Left lung (tissue), 14 donors: ENCODE data around the gene TMEM212. TPM values are rescaled to one million over a fixed set of nuclear protein-coding genes. Genes with fewer than 3 reads are reported as not detected.

Source experiments
- ATAC-seq: fragments of 200-7000 bp; cut with Tn5 transposase; one replicate; pipeline ENCODE4 v1.9.1; 2020; ENCODE audit warnings: moderate library complexity
- DNase-seq, 4 donors: peaks; one replicate each; pipeline ENCODE4 v3.0.0-alpha.2; 2013 to 2020
- H3K27ac ChIP-seq, 2 donors: fragments of 200-600 bp; sonication (generic) in 1 of 2; one replicate each; pipeline versions ENCODE4 v1.5.0 to v1.8.0; 2020 to 2021
- H3K27me3 ChIP-seq, 2 donors: fragments of 200-600 bp; sonication (generic) in 1 of 2; one replicate each; pipeline versions ENCODE4 v1.5.0 to v1.8.0; 2020 to 2021
- H3K36me3 ChIP-seq, 2 donors: fragments of 200-600 bp; sonication (generic) in 1 of 2; one replicate each; pipeline versions ENCODE4 v1.5.0 to v1.8.0; 2020 to 2021
- H3K4me1 ChIP-seq, 2 donors: fragments of 200-600 bp; one replicate each; pipeline ENCODE4 v1.8.0; 2021
- H3K4me3 ChIP-seq, 2 donors: fragments of 200-600 bp; sonication (generic) in 1 of 2; one replicate each; pipeline versions ENCODE4 v1.5.0 to v1.8.0; 2020 to 2021; ENCODE audit warnings: mild to moderate bottlenecking in 1 of 2
- H3K9me3 ChIP-seq, 2 donors: fragments of 200-600 bp; sonication (generic) in 1 of 2; one replicate each; pipeline versions ENCODE4 v1.5.0 to v1.8.0; 2020 to 2021
- intact Hi-C, 2 donors: fragments of 100-400 bp; cut with DNase I; formaldehyde crosslinking; loops; one replicate each; pipeline versions ENCODE4 v1.11.2 to v1.14.2; 2022
- long read RNA-seq, 12 donors: library from polyadenylated mRNA in 2 of 12; unstranded in 2 of 12; transcript quantifications; one replicate each; pipeline ENCODE4 v2.0.0 and lab custom pipeline, GENCODE V29; 2019 to 2026
- polyA plus RNA-seq, 6 donors: library from polyadenylated mRNA; unstranded; fragments of 120-200 nt; gene quantifications; one replicate each; pipeline ENCODE4 v1.2.1, GENCODE V29; 2013; ENCODE audit not compliant: insufficient read length in 6 of 6
- total RNA-seq, 2 donors: library from RNA; stranded (reverse); fragmentation: NEBNext Ultra II Directional; extraction: Animal tissue kit (Norgen Biotek cat#: 25700); gene quantifications; one replicate each; pipeline ENCODE4 v1.2.1, GENCODE V29; 2021
- TF ChIP-seq, protein P1 (sequence below), 2 donors: fragments of 200-600 bp; sonication (generic) in 1 of 2; IDR thresholded peaks; one replicate each; pipeline versions ENCODE4 v1.5.0 to v1.8.0; 2021; ENCODE audit warnings: antibody characterized with exemption in 2 of 2
- donor health status: DM: no; HTN: yes; CAD: no.
- donor health status: DM: no; HTN: no; CAD: no.

The TMEM212 gene
- total RNA-seq (1 to 10 TPM in 1 of 2 donors, not detected in 1; 2.3 TPM), polyA plus RNA-seq (1 to 10 TPM in 4 of 6 donors, under 1 TPM in 2; 0.50 to 6.2 (median 3.4) TPM)
- long read RNA-seq, donor 1, partial matches to known transcripts = 0 of 1 reads
- long read RNA-seq, donor 1, other reads (novel, unspliced or antisense) = 0 of 1 reads
- long read RNA-seq, donor 2 = 0 reads
- long read RNA-seq, donor 3 = 0 reads
- long read RNA-seq, donor 4 = 0 reads
- long read RNA-seq, donor 5, partial matches to known transcripts = 0 of 1 reads
- long read RNA-seq, donor 5, other reads (novel, unspliced or antisense) = 0 of 1 reads
- long read RNA-seq, donor 6 = 0 reads
- long read RNA-seq, donor 7 = 0 reads
- long read RNA-seq, donor 8 = 0 reads
- long read RNA-seq, donor 9 = 0 reads
- long read RNA-seq, donor 10, partial matches to known transcripts = 1 of 3 reads
- long read RNA-seq, donor 10, other reads (novel, unspliced or antisense) = 0 of 3 reads
- long read RNA-seq, donor 11 = 0 reads
- long read RNA-seq, donor 12, partial matches to known transcripts = 0 of 1 reads
- long read RNA-seq, donor 12, other reads (novel, unspliced or antisense) = 0 of 1 reads

- Histone ChIP-seq H3K36me3 (no peaks in the 10 kb centered on the region), H3K27ac (peak within 1 kb of the TSS; percentile 11 to 54), H3K27me3 (no peaks in the 10 kb centered on the region), H3K9me3 (no peaks in the 10 kb centered on the region), H3K4me1 (peaks cover 6 to 12% of the 10 kb centered on the region in 2 donors), H3K4me3 (no peak within 1 kb of the TSS)
- intact Hi-C loops = no loop called here
- TF ChIP-seq, protein P1, sequence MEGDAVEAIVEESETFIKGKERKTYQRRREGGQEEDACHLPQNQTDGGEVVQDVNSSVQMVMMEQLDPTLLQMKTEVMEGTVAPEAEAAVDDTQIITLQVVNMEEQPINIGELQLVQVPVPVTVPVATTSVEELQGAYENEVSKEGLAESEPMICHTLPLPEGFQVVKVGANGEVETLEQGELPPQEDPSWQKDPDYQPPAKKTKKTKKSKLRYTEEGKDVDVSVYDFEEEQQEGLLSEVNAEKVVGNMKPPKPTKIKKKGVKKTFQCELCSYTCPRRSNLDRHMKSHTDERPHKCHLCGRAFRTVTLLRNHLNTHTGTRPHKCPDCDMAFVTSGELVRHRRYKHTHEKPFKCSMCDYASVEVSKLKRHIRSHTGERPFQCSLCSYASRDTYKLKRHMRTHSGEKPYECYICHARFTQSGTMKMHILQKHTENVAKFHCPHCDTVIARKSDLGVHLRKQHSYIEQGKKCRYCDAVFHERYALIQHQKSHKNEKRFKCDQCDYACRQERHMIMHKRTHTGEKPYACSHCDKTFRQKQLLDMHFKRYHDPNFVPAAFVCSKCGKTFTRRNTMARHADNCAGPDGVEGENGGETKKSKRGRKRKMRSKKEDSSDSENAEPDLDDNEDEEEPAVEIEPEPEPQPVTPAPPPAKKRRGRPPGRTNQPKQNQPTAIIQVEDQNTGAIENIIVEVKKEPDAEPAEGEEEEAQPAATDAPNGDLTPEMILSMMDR (IDR thresholded peaks at IDR 0.05) = no peak
- DNase-seq (no peak), ATAC-seq (peak; percentile 56)
Measured at GRCh38 chr3:171842864-171843518, at the start of gene TMEM212. TMEM212 (plus strand) TSS chr3:171843349; CDS start chr3:171843384, 35 bp downstream.

GRCh38 chr3:171796625-171797264, 46.4 kb upstream of the TMEM212 start:
- Histone ChIP-seq H3K36me3 (no peaks in the 10 kb centered on the region), H3K4me1 (peaks cover 0 to 33% of the 10 kb centered on the region in 2 donors), H3K4me3 (no peak overlapping the region), H3K9me3 (no peaks in the 10 kb centered on the region), H3K27ac (no peak overlapping the region), H3K27me3 (no peaks in the 10 kb centered on the region)
- TF ChIP-seq, protein P1 (IDR thresholded peaks at IDR 0.05) = no peak
- DNase-seq (no peak), ATAC-seq (no peak)
- intact Hi-C loops = no loop called here

DNA sequence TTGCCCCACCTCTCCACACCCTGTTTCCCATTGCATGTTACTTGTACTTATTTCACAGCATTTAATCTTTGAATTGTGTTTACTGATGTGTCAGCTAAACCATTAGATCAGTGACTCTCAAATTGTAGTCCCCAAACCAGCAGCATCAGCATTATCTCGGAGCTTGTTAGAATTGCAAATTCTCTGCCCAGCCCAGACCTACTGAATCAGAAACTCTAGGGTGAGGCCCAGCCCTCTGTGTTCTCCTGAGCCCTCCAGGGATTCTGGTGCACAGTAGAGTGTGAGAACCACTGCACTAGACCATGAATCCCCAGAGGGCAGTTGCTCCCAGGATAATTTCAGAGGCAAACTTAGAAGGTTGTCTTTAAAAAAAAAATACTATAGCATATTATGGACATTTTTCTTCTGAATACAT, 45.9 kb upstream of the TMEM212 start:
- Histone ChIP-seq H3K36me3 (no peaks in the 10 kb centered on the region), H3K4me1 (peaks cover 0 to 33% of the 10 kb centered on the region in 2 donors), H3K27me3 (no peaks in the 10 kb centered on the region), H3K27ac (no peak overlapping the region), H3K9me3 (no peaks in the 10 kb centered on the region), H3K4me3 (no peak overlapping the region)
- ATAC-seq = no peak
- no peak for DNase-seq
- TF ChIP-seq, protein P1 (IDR thresholded peaks at IDR 0.05) = no peak
- intact Hi-C loops = no loop called here

- no peak for DNase-seq
- TF ChIP-seq, protein P1 (IDR thresholded peaks at IDR 0.05) = no peak
- Histone ChIP-seq H3K4me3 (no peak overlapping the region), H3K36me3 (no peaks in the 10 kb centered on the region), H3K27me3 (no peaks in the 10 kb centered on the region), H3K4me1 (peaks cover 0 to 32% of the 10 kb centered on the region in 2 donors), H3K9me3 (no peaks in the 10 kb centered on the region), H3K27ac (no peak overlapping the region)
- ATAC-seq = no peak
- intact Hi-C loops = no loop called here
Measured at GRCh38 chr3:171797873-171798272, 45.3 kb upstream of the TMEM212 start.
